Jurkat, Clone E6-1 (cell line): ENCODE measurements around the gene FBXL7.

Experiments used
- DNase-seq: peaks from one replicate; pipeline ENCODE4 v3.0.0-alpha.2; 2011; ENCODE audit warnings: low read depth, low spot score
- H3K4me3 ChIP-seq: 2 replicates; pipeline ENCODE4 v1.5.1; 2011; ENCODE audit warnings: mild to moderate bottlenecking, low read length, control low read depth, moderate library complexity

FBXL7 gene

DNA sequence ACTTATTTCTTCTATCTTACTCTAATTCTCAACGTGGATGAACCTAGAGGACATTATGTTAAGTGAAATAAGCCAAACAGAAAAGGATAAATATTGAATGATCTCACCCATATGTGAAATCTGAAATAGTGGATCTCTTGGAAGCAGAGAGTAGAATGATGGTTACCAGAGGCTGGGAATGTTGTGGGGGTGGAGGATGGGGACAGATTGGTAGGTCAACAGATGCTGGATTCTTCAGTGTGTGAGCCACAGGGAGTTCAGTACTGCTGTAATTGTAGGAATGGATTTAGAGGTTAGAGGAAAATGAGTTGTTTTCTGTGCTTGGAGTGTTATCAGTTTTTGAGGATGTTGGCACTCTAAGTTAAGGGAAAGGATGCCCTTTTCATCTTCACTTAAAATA, 190.6 kb downstream of the FBXL7 start:
- no peak for DNase-seq
- no peak overlapping the region for H3K4me3 ChIP-seq

GRCh38 chr5:15691521-15691920, 191.5 kb downstream of the FBXL7 start:
- no peak overlapping the region for H3K4me3 ChIP-seq
- no peak for DNase-seq

DNA sequence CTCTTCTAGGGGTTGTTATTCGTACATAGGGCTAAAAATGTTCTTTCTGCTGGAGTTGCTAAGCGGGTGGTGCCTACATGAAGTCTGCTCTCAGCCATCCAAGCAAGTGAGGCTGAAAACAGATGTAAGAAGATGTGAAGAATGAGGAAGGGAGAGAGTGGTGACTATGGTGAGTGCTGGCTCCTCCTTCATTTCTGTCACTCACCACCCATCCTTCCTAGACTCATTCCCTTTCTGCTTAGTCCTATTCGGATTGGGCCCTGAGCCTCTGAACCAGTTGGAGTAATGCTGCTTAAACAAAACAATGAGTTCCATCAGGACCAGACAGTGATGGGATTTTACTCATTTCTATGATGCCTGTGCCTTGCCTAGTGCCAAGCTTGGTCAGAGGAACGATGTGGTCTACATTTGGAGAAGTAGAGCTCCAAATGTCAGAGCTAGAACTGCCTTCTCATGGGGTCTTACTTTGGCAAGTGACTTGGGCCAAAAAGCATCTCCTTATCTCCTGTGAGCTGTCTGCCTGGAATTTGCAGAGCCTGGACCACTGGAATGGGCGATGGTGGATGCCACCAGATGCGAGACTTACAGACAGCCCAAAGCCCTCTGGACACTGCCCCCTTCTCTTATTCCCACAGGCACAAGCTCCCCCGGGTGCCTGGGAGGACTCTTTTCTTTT, 192.9 kb downstream of the FBXL7 start:
- DNase-seq = no peak
- H3K4me3 ChIP-seq = no peak overlapping the region

DNA sequence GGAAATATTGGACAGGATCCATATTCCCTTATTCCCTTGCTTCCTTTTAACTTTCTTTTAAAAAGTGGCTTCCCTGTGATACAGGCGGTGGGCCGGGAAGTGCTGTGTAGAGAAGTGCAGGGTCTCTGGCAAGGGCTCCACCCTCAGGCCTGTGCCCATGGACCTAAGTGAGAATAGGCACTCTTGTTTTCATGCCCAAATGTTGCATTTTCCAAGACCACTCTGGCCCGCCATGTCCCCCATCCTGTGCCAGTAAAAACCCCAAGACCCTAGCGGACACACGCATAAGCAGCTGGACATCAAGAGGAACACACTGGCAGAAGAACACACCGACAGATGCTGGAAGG, 193.4 kb downstream of the FBXL7 start:
- DNase-seq = no peak
- no peak overlapping the region for H3K4me3 ChIP-seq

- DNase-seq = no peak
- H3K4me3 ChIP-seq = no peak overlapping the region
These were observed 194.0 kb downstream of the FBXL7 start for GRCh38 chr5:15693933-15694332.

GRCh38 chr5:15694696-15695214, 194.8 kb downstream of the FBXL7 start:
- no peak for DNase-seq
- no peak overlapping the region for H3K4me3 ChIP-seq

GRCh38 chr5:15695215-15695731, 195.3 kb downstream of the FBXL7 start:
- H3K4me3 ChIP-seq = no peak overlapping the region
- no peak for DNase-seq

DNA sequence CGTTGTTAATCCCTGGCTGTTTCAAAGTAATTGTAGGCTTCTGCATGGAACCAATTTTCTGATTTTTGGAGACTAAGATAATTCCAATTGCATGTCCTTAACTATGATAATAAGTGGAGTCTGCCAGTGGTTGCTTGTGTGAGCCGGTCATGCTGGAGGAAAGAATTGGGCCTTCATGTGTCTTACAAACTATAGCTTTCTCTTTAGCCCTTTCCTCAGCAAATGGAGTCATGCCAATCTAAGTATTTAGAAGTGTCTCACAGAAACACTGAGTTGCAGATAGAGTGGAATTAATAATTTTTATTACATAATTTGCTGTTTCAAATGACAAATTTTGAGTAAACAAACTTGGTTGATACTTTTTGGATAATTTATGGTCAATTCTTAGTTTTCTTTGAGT, 200.4 kb downstream of the FBXL7 start:
- DNase-seq = no peak

GRCh38 chr5:15702102-15702501, 202.1 kb downstream of the FBXL7 start:
- no peak overlapping the region for H3K4me3 ChIP-seq
- no peak for DNase-seq

More for the DNA sequence above, 200.4 kb downstream of the FBXL7 start:
- no peak overlapping the region for H3K4me3 ChIP-seq

GRCh38 chr5:15703901-15704300, 203.9 kb downstream of the FBXL7 start:
- H3K4me3 ChIP-seq = no peak overlapping the region
- no peak for DNase-seq

DNA sequence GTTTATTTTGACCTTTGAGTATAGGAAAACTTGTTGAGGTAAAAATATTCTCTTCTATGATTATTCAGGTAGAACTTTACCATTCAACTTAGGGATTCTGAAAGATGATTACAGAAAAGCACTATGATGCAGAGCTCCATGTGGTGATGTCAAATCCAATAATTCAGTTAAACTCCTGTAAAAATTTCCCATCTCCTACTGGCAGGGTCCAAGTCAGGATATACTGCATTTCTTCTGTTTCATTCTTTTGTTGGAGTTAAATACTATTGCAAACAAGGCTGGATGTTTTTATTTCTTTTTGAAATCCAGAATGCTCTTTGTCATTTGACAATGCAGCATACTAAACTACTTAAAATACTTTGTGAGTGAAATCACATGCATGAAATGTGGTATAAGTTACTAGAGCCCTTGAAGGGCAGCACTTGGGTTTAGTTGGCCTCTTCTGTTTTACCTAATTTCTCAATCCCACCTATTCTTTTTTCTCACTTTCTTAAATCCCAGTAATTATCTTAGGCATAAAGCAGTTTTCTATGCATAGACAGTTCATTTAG, 204.5 kb downstream of the FBXL7 start:
- no peak overlapping the region for H3K4me3 ChIP-seq
- DNase-seq = no peak

- H3K4me3 ChIP-seq = no peak overlapping the region
- DNase-seq = no peak
These were observed 207.7 kb downstream of the FBXL7 start for GRCh38 chr5:15707631-15708030.

- no peak for DNase-seq
- no peak overlapping the region for H3K4me3 ChIP-seq
These were observed 211.9 kb downstream of the FBXL7 start for GRCh38 chr5:15711892-15712291.

GRCh38 chr5:15715535-15715934, 215.6 kb downstream of the FBXL7 start:
- DNase-seq = no peak
- no peak overlapping the region for H3K4me3 ChIP-seq

GRCh38 chr5:15715967-15716366, 216.0 kb downstream of the FBXL7 start:
- DNase-seq = no peak

DNA sequence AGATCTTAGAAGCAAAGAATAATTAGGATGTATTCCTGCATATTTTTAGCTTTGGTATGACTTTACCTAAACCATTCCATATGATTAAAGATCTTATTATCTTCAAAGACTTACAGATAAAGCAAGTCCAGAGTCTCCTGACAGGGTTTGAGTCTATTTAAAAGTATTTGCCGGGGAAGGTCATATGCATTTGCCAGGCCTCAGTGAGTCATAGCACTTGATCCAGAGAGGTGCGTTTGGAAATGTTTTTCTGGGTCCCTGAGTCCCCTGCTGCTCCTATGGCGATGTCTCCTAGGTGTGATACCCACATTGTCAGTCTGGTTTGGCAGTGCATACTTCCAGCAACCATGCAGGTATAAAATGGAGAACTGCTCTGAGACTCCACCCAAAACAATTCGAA, 217.0 kb downstream of the FBXL7 start:
- no peak overlapping the region for H3K4me3 ChIP-seq

More at GRCh38 chr5:15715967-15716366, 216.0 kb downstream of the FBXL7 start:
- H3K4me3 ChIP-seq = no peak overlapping the region

GRCh38 chr5:15718421-15719179, 218.6 kb downstream of the FBXL7 start:
- DNase-seq = no peak
- H3K4me3 ChIP-seq = no peak overlapping the region

More for the DNA sequence above, 217.0 kb downstream of the FBXL7 start:
- no peak for DNase-seq

- no peak for DNase-seq
- no peak overlapping the region for H3K4me3 ChIP-seq
These were observed 219.8 kb downstream of the FBXL7 start for GRCh38 chr5:15719784-15720183.

GRCh38 chr5:15720515-15720914, 220.5 kb downstream of the FBXL7 start:
- no peak overlapping the region for H3K4me3 ChIP-seq
- no peak for DNase-seq

DNA sequence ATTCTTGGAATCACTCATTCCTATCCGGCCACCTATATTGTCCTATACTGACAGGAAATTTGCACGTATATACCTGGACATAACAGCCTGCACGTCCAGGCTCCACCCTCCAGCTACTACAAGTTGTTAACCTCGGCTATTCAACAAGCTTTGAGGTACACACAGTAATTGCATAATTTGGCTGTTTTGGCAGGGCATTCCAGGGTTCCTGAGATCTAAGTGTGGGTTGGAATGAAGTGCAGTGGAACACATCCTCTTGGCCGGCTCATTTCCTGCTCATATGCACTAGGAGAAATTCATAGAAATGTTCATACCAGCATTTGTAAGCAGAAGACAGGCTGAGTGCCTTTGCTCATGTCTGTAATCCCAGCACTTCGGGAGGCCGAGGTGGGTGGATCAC, 222.3 kb downstream of the FBXL7 start:
- DNase-seq = no peak
- no peak overlapping the region for H3K4me3 ChIP-seq
